ENCODE measurements around the gene GALNT2.

GRCh38 chr1:230187290-230187689, 120.3 kb downstream of the GALNT2 start:
- no peak for TF ChIP-seq PATZ1 (CRISPR knock-in tag; IDR thresholded peaks at IDR 0.05; ENCODE audit: borderline replicate concordance)
- no peak for TF ChIP-seq BACH2 (CRISPR knock-in tag; IDR thresholded peaks at IDR 0.05; ENCODE audit: borderline replicate concordance)
- no peak for TF ChIP-seq CSRNP3 (CRISPR knock-in tag; IDR thresholded peaks at IDR 0.05)
- TF ChIP-seq ZNF70 (CRISPR knock-in tag; IDR thresholded peaks at IDR 0.05), result no peak
- no peak for TF ChIP-seq SNAI2 (CRISPR knock-in tag; IDR thresholded peaks at IDR 0.05)
- TF ChIP-seq TOX (CRISPR knock-in tag; IDR thresholded peaks at IDR 0.05; ENCODE audit: borderline replicate concordance), result no peak
- TF ChIP-seq ARNTL (CRISPR knock-in tag; IDR thresholded peaks at IDR 0.05; ENCODE audit: borderline replicate concordance, low read depth), result no peak
